Measurements from ENCODE around the gene CSF1R. TPM values are rescaled to one million over a fixed set of nuclear protein-coding genes. Genes with fewer than 3 reads are reported as not detected.

CSF1R gene
- polyA plus RNA-seq, 2 of the 4 experiments (the other 2 are of a cell fraction) = 0.06 TPM; not detected in 1

GRCh38 chr5:150013931-150014330, 72.4 kb downstream of the CSF1R start:
- H3K9me3 ChIP-seq = peaks cover 18% of the 10 kb centered on the region
- no peak for TF ChIP-seq HOXA7 (CRISPR knock-in tag; IDR thresholded peaks at IDR 0.05)
- no peak for TF ChIP-seq CBX2 (IDR thresholded peaks at IDR 0.05; ENCODE audit: borderline replicate concordance, low read depth)
- no peak for TF ChIP-seq ZNF302 (CRISPR knock-in tag; IDR thresholded peaks at IDR 0.05)
- TF ChIP-seq BHLHE40 (IDR thresholded peaks at IDR 0.05; ENCODE audit: low read depth, low read length) = no peak
- no peak for TF ChIP-seq HDAC2 (IDR thresholded peaks at IDR 0.05)
- no peak for TF ChIP-seq PHF8 (IDR thresholded peaks at IDR 0.05; ENCODE audit: borderline replicate concordance, low read depth)
- TF ChIP-seq EHMT2 (IDR thresholded peaks at IDR 0.05; ENCODE audit: low read depth) = no peak
- TF ChIP-seq, protein P1, sequence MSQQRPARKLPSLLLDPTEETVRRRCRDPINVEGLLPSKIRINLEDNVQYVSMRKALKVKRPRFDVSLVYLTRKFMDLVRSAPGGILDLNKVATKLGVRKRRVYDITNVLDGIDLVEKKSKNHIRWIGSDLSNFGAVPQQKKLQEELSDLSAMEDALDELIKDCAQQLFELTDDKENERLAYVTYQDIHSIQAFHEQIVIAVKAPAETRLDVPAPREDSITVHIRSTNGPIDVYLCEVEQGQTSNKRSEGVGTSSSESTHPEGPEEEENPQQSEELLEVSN (IDR thresholded peaks at IDR 0.05; ENCODE audit: borderline replicate concordance, low read depth) = no peak
- no peak for TF ChIP-seq HMGXB4 (CRISPR knock-in tag; IDR thresholded peaks at IDR 0.05; ENCODE audit: borderline replicate concordance)
- TF ChIP-seq ZSCAN20 (CRISPR knock-in tag; IDR thresholded peaks at IDR 0.05) = no peak
- no peak for TF ChIP-seq EP300 (IDR thresholded peaks at IDR 0.05)
- TF ChIP-seq, protein P2, sequence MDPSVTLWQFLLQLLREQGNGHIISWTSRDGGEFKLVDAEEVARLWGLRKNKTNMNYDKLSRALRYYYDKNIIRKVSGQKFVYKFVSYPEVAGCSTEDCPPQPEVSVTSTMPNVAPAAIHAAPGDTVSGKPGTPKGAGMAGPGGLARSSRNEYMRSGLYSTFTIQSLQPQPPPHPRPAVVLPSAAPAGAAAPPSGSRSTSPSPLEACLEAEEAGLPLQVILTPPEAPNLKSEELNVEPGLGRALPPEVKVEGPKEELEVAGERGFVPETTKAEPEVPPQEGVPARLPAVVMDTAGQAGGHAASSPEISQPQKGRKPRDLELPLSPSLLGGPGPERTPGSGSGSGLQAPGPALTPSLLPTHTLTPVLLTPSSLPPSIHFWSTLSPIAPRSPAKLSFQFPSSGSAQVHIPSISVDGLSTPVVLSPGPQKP (IDR thresholded peaks at IDR 0.05; ENCODE audit: low read depth, low read length) = no peak
- no peak for TF ChIP-seq RAD21 (conservative IDR thresholded peaks at IDR 0.05 in 1 of 2, IDR thresholded peaks at IDR 0.05 in 1 of 2)
- TF ChIP-seq RCOR1 (IDR thresholded peaks at IDR 0.05; ENCODE audit: low read depth, low read length) = no peak
- no peak for TF ChIP-seq CEBPB (IDR thresholded peaks at IDR 0.05)

GRCh38 chr5:150009671-150010387, 76.5 kb downstream of the CSF1R start:
- POLR2A ChIA-PET = no interaction called here

More at GRCh38 chr5:150013931-150014330, 72.4 kb downstream of the CSF1R start:
- CTCF ChIA-PET = interaction anchor here (1.9 kb wide), 1 partner anchor 9 kb away, joined by 8 read pairs; no protein-coding TSS in a partner anchor
- POLR2A ChIA-PET = no interaction called here
- no peak overlapping the region for H3K4me2 ChIP-seq
- DNase-seq (ENCODE audit: low read depth in 1 of 2, low spot score in 1 of 2) = no peak
- H3K27ac ChIP-seq = no peak overlapping the region
- 96% methylated on average over 4 of the region's 4 CpGs for WGBS (ENCODE audit: missing lambda C conversion rate)
- H3K4me3 ChIP-seq = no peak overlapping the region
- ATAC-seq = no peak
- no peak for FAIRE-seq
- peaks cover 8% of the 10 kb centered on the region; the same call in 2 of the 3 replicates for H3K4me1 ChIP-seq

DNA sequence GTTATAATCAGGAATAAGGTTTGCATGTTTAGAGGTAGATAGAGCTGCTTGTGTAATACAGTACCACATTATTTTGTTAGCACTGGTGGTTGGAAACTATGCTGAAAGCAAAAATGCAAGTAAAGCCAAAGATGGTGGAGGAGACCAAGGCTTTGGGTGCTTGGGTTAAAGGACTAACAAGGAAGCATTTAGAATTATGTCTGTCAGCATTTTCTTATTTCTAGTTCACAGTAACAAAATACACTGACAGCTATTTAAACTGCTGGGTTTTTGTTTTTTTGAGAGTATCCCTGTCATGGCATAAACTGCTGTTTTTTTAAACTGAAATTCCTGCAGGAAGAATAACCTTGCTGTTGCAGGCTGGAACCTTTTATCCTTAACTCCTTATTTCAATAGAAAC, 79.3 kb downstream of the CSF1R start:
- TF ChIP-seq CBX2 (IDR thresholded peaks at IDR 0.05; ENCODE audit: borderline replicate concordance, low read depth) (no peak), MAFK (IDR thresholded peaks at IDR 0.05; ENCODE audit: partially characterized antibody) (peak; percentile 66)
- DNase-seq (ENCODE audit: low read depth in 1 of 2, low spot score in 1 of 2) (no peak), ATAC-seq (no peak), FAIRE-seq (no peak)
- no peaks in the 10 kb centered on the region for H3K9me3 ChIP-seq
- no peak overlapping the region for H3K4me2 ChIP-seq
- ChIA-PET POLR2A (no interaction called here), CTCF (interaction anchor here (0.9 to 4.4 kb wide), 7 partner anchors 11 to 179 kb away, joined by 3 to 20 read pairs (median 3); no protein-coding TSS in a partner anchor)
- no peak overlapping the region for H3K27ac ChIP-seq
- peaks cover 11% of the 10 kb centered on the region for H3K4me1 ChIP-seq
- H3K4me3 ChIP-seq = no peak overlapping the region

More at GRCh38 chr5:150009671-150010387, 76.5 kb downstream of the CSF1R start:
- H3K9me3 ChIP-seq = peaks cover 4% of the 10 kb centered on the region; the same call in 2 of the 3 replicates
- no peak for DNase-seq (ENCODE audit: low read depth in 1 of 2, low spot score in 1 of 2)
- CTCF ChIA-PET = interaction anchor here (1.1 to 1.2 kb wide), 4 partner anchors 14 to 176 kb away, joined by 3 to 4 read pairs (median 3); no protein-coding TSS in a partner anchor
- no peaks in the 10 kb centered on the region for H3K4me1 ChIP-seq
- ATAC-seq = peak in 1 of 2 experiments; percentile 35; a peak in 2 of 6 replicates
- FAIRE-seq = no peak
- TF ChIP-seq GATA3 (IDR thresholded peaks at IDR 0.05; ENCODE audit: borderline replicate concordance) (no peak), FOSB (CRISPR knock-in tag; IDR thresholded peaks at IDR 0.05) (no peak), POLR2A (IDR thresholded peaks at IDR 0.05; ENCODE audit: low read length) (no peak), MYC (IDR thresholded peaks at IDR 0.05; ENCODE audit: borderline replicate concordance, low read length) (no peak), ZC3H11A (IDR thresholded peaks at IDR 0.05) (no peak)
- H3K4me2 ChIP-seq = no peak overlapping the region
- 97% methylated on average over 5 of the region's 6 CpGs for WGBS (ENCODE audit: missing lambda C conversion rate)
- no peak overlapping the region for H3K27ac ChIP-seq
- no peak overlapping the region for H3K4me3 ChIP-seq

All from A549 (cell line).